ENCODE results near the gene PLPPR1. TPM values are rescaled to one million over a fixed set of nuclear protein-coding genes. Genes with fewer than 3 reads are reported as not detected.

PLPPR1 gene
- total and polyA plus RNA-seq, 7 experiments from 2014 or later, result not detected

- Mint-ChIP-seq H3K36me3 (no peaks in the 10 kb centered on the region), H3K27ac (no peak overlapping the region), H3K4me3 (no peak overlapping the region), H3K9me3 (peaks cover 0 to 2% (median 0%) of the 10 kb centered on the region in 11 donors), H3K27me3 (no peaks in the 10 kb centered on the region), H3K4me1 (no peaks in the 10 kb centered on the region)
- no peaks in the 10 kb centered on the region for H3K27me3 ChIP-seq (ENCODE audit: control insufficient read depth in 2 of 2, insufficient read depth in 2 of 2, low read length in 2 of 2)
- ChIA-PET CTCF (no interaction called here), POLR2A (no interaction called here)
- DNase-seq, result no peak
- no peak overlapping the region for H3K27ac ChIP-seq (ENCODE audit: low read depth, low read length)
- ATAC-seq, result no peak
- no peaks in the 10 kb centered on the region for H3K9me3 ChIP-seq (ENCODE audit: control insufficient read depth in 2 of 3, low read length in 3 of 3)
- H3K36me3 ChIP-seq (ENCODE audit: control insufficient read depth in 2 of 3, insufficient read depth in 3 of 3, low read length in 3 of 3), result no peaks in the 10 kb centered on the region
- H3K4me3 ChIP-seq (ENCODE audit: low read length), result no peak overlapping the region
- intact Hi-C loops (cut with micrococcal nuclease), result no loop called here
- no peaks in the 10 kb centered on the region for H3K4me1 ChIP-seq (ENCODE audit: control insufficient read depth in 2 of 2, insufficient read depth in 2 of 2, low read length in 2 of 2)
Observed at GRCh38 chr9:101064206-101064605, 35.7 kb downstream of the PLPPR1 start.

- H3K27ac Mint-ChIP-seq, result no peak overlapping the region
- intact Hi-C loops (cut with micrococcal nuclease), result no loop called here
- no peak for ATAC-seq
- no peaks in the 10 kb centered on the region for H3K36me3 ChIP-seq (ENCODE audit: control insufficient read depth in 2 of 3, insufficient read depth in 3 of 3, low read length in 3 of 3)
- CTCF ChIA-PET, result no interaction called here
- H3K4me3 Mint-ChIP-seq, result no peak overlapping the region
- DNase-seq, result no peak
- no peaks in the 10 kb centered on the region for H3K27me3 ChIP-seq (ENCODE audit: control insufficient read depth in 2 of 2, insufficient read depth in 2 of 2, low read length in 2 of 2)
- H3K4me1 Mint-ChIP-seq, result no peaks in the 10 kb centered on the region
- peaks cover 0 to 2% (median 0%) of the 10 kb centered on the region in 11 donors for H3K9me3 Mint-ChIP-seq
- no peaks in the 10 kb centered on the region for H3K36me3 Mint-ChIP-seq
- H3K4me1 ChIP-seq (ENCODE audit: control insufficient read depth in 2 of 2, insufficient read depth in 2 of 2, low read length in 2 of 2), result no peaks in the 10 kb centered on the region
- no peak overlapping the region for H3K27ac ChIP-seq (ENCODE audit: low read depth, low read length)
- H3K27me3 Mint-ChIP-seq, result no peaks in the 10 kb centered on the region
- H3K9me3 ChIP-seq (ENCODE audit: control insufficient read depth in 2 of 3, low read length in 3 of 3), result no peaks in the 10 kb centered on the region
- POLR2A ChIA-PET, result no interaction called here
- no peak overlapping the region for H3K4me3 ChIP-seq (ENCODE audit: low read length)
Observed at GRCh38 chr9:101065930-101066329, 37.4 kb downstream of the PLPPR1 start.

- H3K27me3 Mint-ChIP-seq, result peaks cover 0 to 6% (median 0%) of the 10 kb centered on the region in 5 donors
- H3K27ac Mint-ChIP-seq, result no peak overlapping the region
- intact Hi-C loops (cut with micrococcal nuclease), result no loop called here
- H3K9me3 Mint-ChIP-seq, result peaks cover 0 to 4% (median 0%) of the 10 kb centered on the region in 11 donors
- ChIA-PET POLR2A (no interaction called here), CTCF (no interaction called here)
- no peaks in the 10 kb centered on the region for H3K4me1 ChIP-seq (ENCODE audit: control insufficient read depth in 2 of 2, insufficient read depth in 2 of 2, low read length in 2 of 2)
- H3K36me3 Mint-ChIP-seq, result no peaks in the 10 kb centered on the region
- H3K4me3 ChIP-seq (ENCODE audit: low read length), result no peak overlapping the region
- H3K36me3 ChIP-seq (ENCODE audit: control insufficient read depth in 2 of 3, insufficient read depth in 3 of 3, low read length in 3 of 3), result no peaks in the 10 kb centered on the region
- H3K27me3 ChIP-seq (ENCODE audit: control insufficient read depth in 2 of 2, insufficient read depth in 2 of 2, low read length in 2 of 2), result no peaks in the 10 kb centered on the region
- no peak for ATAC-seq
- no peaks in the 10 kb centered on the region for H3K4me1 Mint-ChIP-seq
- H3K4me3 Mint-ChIP-seq, result no peak overlapping the region
- H3K27ac ChIP-seq (ENCODE audit: low read depth, low read length), result no peak overlapping the region
- DNase-seq, result no peak
- no peaks in the 10 kb centered on the region for H3K9me3 ChIP-seq (ENCODE audit: control insufficient read depth in 2 of 3, low read length in 3 of 3)
Observed at GRCh38 chr9:101068696-101069095, 40.2 kb downstream of the PLPPR1 start.

GRCh38 chr9:101072259-101072658, 43.7 kb downstream of the PLPPR1 start:
- H3K36me3 ChIP-seq (ENCODE audit: control insufficient read depth in 2 of 3, insufficient read depth in 3 of 3, low read length in 3 of 3), result no peaks in the 10 kb centered on the region
- DNase-seq (no peak), ATAC-seq (no peak)
- no peak overlapping the region for H3K4me3 Mint-ChIP-seq
- no peaks in the 10 kb centered on the region for H3K4me1 Mint-ChIP-seq
- H3K27ac Mint-ChIP-seq, result no peak overlapping the region
- no peak overlapping the region for H3K4me3 ChIP-seq (ENCODE audit: low read length)
- ChIA-PET CTCF (no interaction called here), POLR2A (no interaction called here)
- intact Hi-C loops (cut with micrococcal nuclease), result no loop called here
- H3K27me3 Mint-ChIP-seq, result peaks cover 0 to 13% (median 5%) of the 10 kb centered on the region in 5 donors
- no peaks in the 10 kb centered on the region for H3K36me3 Mint-ChIP-seq
- no peak overlapping the region for H3K27ac ChIP-seq (ENCODE audit: low read depth, low read length)
- H3K4me1 ChIP-seq (ENCODE audit: control insufficient read depth in 2 of 2, insufficient read depth in 2 of 2, low read length in 2 of 2), result no peaks in the 10 kb centered on the region
- peaks cover 0 to 4% (median 0%) of the 10 kb centered on the region in 11 donors for H3K9me3 Mint-ChIP-seq
- H3K9me3 ChIP-seq (ENCODE audit: control insufficient read depth in 2 of 3, low read length in 3 of 3), result no peaks in the 10 kb centered on the region
- H3K27me3 ChIP-seq (ENCODE audit: control insufficient read depth in 2 of 2, insufficient read depth in 2 of 2, low read length in 2 of 2), result no peaks in the 10 kb centered on the region

- H3K9me3 ChIP-seq (ENCODE audit: control insufficient read depth in 2 of 3, low read length in 3 of 3), result no peaks in the 10 kb centered on the region
- H3K4me3 ChIP-seq (ENCODE audit: low read length), result no peak overlapping the region
- intact Hi-C loops (cut with micrococcal nuclease), result no loop called here
- H3K27ac ChIP-seq (ENCODE audit: low read depth, low read length), result no peak overlapping the region
- no peak overlapping the region for H3K27ac Mint-ChIP-seq
- no peaks in the 10 kb centered on the region for H3K36me3 Mint-ChIP-seq
- H3K9me3 Mint-ChIP-seq, result peaks cover 0 to 6% (median 0%) of the 10 kb centered on the region in 11 donors
- DNase-seq (no peak), ATAC-seq (no peak)
- H3K4me3 Mint-ChIP-seq, result no peak overlapping the region
- CTCF ChIA-PET, result no interaction called here
- peaks cover 0 to 13% (median 5%) of the 10 kb centered on the region in 5 donors for H3K27me3 Mint-ChIP-seq
- no peaks in the 10 kb centered on the region for H3K36me3 ChIP-seq (ENCODE audit: control insufficient read depth in 2 of 3, insufficient read depth in 3 of 3, low read length in 3 of 3)
- H3K27me3 ChIP-seq (ENCODE audit: control insufficient read depth in 2 of 2, insufficient read depth in 2 of 2, low read length in 2 of 2), result no peaks in the 10 kb centered on the region
- POLR2A ChIA-PET, result no interaction called here
- no peaks in the 10 kb centered on the region for H3K4me1 ChIP-seq (ENCODE audit: control insufficient read depth in 2 of 2, insufficient read depth in 2 of 2, low read length in 2 of 2)
- no peaks in the 10 kb centered on the region for H3K4me1 Mint-ChIP-seq
Observed at GRCh38 chr9:101073122-101073521, 44.6 kb downstream of the PLPPR1 start.

- intact Hi-C loops (cut with micrococcal nuclease), result no loop called here
- ATAC-seq, result no peak
- Mint-ChIP-seq H3K27ac (no peak overlapping the region), H3K36me3 (no peaks in the 10 kb centered on the region), H3K27me3 (peaks cover 0 to 4% (median 0%) of the 10 kb centered on the region in 5 donors), H3K9me3 (peaks cover 0 to 9% (median 0%) of the 10 kb centered on the region in 11 donors), H3K4me1 (no peaks in the 10 kb centered on the region), H3K4me3 (no peak overlapping the region)
- no peaks in the 10 kb centered on the region for H3K27me3 ChIP-seq (ENCODE audit: control insufficient read depth in 2 of 2, insufficient read depth in 2 of 2, low read length in 2 of 2)
- H3K27ac ChIP-seq (ENCODE audit: low read depth, low read length), result no peak overlapping the region
- no peak for DNase-seq
- no peaks in the 10 kb centered on the region for H3K36me3 ChIP-seq (ENCODE audit: control insufficient read depth in 2 of 3, insufficient read depth in 3 of 3, low read length in 3 of 3)
- H3K4me1 ChIP-seq (ENCODE audit: control insufficient read depth in 2 of 2, insufficient read depth in 2 of 2, low read length in 2 of 2), result no peaks in the 10 kb centered on the region
- no peak overlapping the region for H3K4me3 ChIP-seq (ENCODE audit: low read length)
- POLR2A ChIA-PET, result no interaction called here
- CTCF ChIA-PET, result no interaction called here
- no peaks in the 10 kb centered on the region for H3K9me3 ChIP-seq (ENCODE audit: control insufficient read depth in 2 of 3, low read length in 3 of 3)
Observed at GRCh38 chr9:101081641-101082040, 53.1 kb downstream of the PLPPR1 start.

- H3K36me3 Mint-ChIP-seq, result no peaks in the 10 kb centered on the region
- intact Hi-C loops (cut with micrococcal nuclease), result no loop called here
- peaks cover 0 to 4% (median 0%) of the 10 kb centered on the region in 5 donors for H3K27me3 Mint-ChIP-seq
Observed at GRCh38 chr9:101083448-101084202, 55.1 kb downstream of the PLPPR1 start.

More at GRCh38 chr9:101083448-101084202, 55.1 kb downstream of the PLPPR1 start:
- Histone ChIP-seq H3K27me3 (ENCODE audit: control insufficient read depth in 2 of 2, insufficient read depth in 2 of 2, low read length in 2 of 2) (no peaks in the 10 kb centered on the region), H3K36me3 (ENCODE audit: control insufficient read depth in 2 of 3, insufficient read depth in 3 of 3, low read length in 3 of 3) (no peaks in the 10 kb centered on the region), H3K9me3 (ENCODE audit: control insufficient read depth in 2 of 3, low read length in 3 of 3) (no peaks in the 10 kb centered on the region), H3K4me3 (ENCODE audit: low read length) (no peak overlapping the region), H3K27ac (ENCODE audit: low read depth, low read length) (no peak overlapping the region), H3K4me1 (ENCODE audit: control insufficient read depth in 2 of 2, insufficient read depth in 2 of 2, low read length in 2 of 2) (no peaks in the 10 kb centered on the region)
- DNase-seq, result no peak
- no peak overlapping the region for H3K4me3 Mint-ChIP-seq
- no peak for ATAC-seq
- POLR2A ChIA-PET, result no interaction called here
- H3K27ac Mint-ChIP-seq, result no peak overlapping the region
- H3K9me3 Mint-ChIP-seq, result peaks cover 0 to 9% (median 0%) of the 10 kb centered on the region in 11 donors
- no peaks in the 10 kb centered on the region for H3K4me1 Mint-ChIP-seq
- CTCF ChIA-PET, result no interaction called here

All from naive thymus-derived CD4-positive, alpha-beta T cell (primary cell).